Activated CD4-positive, alpha-beta T cell treated with anti-CD3 and anti-CD28 coated beads for 36 hours (primary cell): ENCODE results near the gene COA8. TPM values are rescaled to one million over a fixed set of nuclear protein-coding genes. Genes with fewer than 3 reads are reported as not detected.
A peak's percentile ranks its signal among the peaks of the same experiment; 100 is the strongest.

Experiments
- ATAC-seq: fragments of 200-7000 bp; cut with Tn5 transposase; one replicate; pipeline ENCODE4 v1.10.0; 2021; ENCODE audit warnings: mild to moderate bottlenecking, moderate library complexity
- CTCF ChIA-PET: fragments of 350-600 bp; sonication (Branson Sonifier 250); formaldehyde crosslinking; loops from one replicate; lab custom pipeline; 2021; ENCODE audit warnings: antibody characterized with exemption; lab: Charles Lee
- POLR2A ChIA-PET: fragments of 350-600 bp; sonication (Branson Sonifier 250); formaldehyde crosslinking; loops from one replicate; lab custom pipeline; 2021; ENCODE audit warnings: antibody characterized with exemption, inconsistent platforms; lab: Charles Lee
- DNase-seq: peaks from one replicate; pipeline ENCODE4 v3.0.0-alpha.2; 2020
- H3K27ac Mint-ChIP-seq: one replicate; pipeline ENCODE4 v1.8.0; 2021; ENCODE audit warnings: mixed read lengths
- H3K27me3 Mint-ChIP-seq: one replicate; pipeline ENCODE4 v1.8.0; 2021; ENCODE audit warnings: mixed read lengths
- H3K36me3 Mint-ChIP-seq: one replicate; pipeline ENCODE4 v1.8.0; 2021; ENCODE audit warnings: low read depth, mixed read lengths
- H3K4me1 Mint-ChIP-seq: one replicate; pipeline ENCODE4 v1.8.0; 2021; ENCODE audit warnings: mixed read lengths
- H3K4me3 Mint-ChIP-seq: one replicate; pipeline ENCODE4 v1.8.0; 2021; ENCODE audit warnings: mild to moderate bottlenecking, moderate library complexity, mixed read lengths
- H3K9me3 Mint-ChIP-seq: one replicate; pipeline ENCODE4 v1.8.0; 2021; ENCODE audit warnings: low read depth, mixed read lengths
- intact Hi-C, 2 experiments: fragments of 100-400 bp; cut with DNase I in 1 of 2; cut with micrococcal nuclease in 1 of 2; formaldehyde crosslinking; loops; one replicate each; pipeline versions ENCODE4 v1.14.2 to v1.15.1; 2022 to 2024; cut with DNase I, micrococcal nuclease
- total RNA-seq, 2 experiments: library from RNA; stranded (reverse); gene quantifications; one replicate each; pipeline ENCODE4 v1.2.3, GENCODE V29; 2021

The COA8 gene
- total RNA-seq, 2 experiments from 2014 or later, result 39.6 to 41.7 TPM

DNA sequence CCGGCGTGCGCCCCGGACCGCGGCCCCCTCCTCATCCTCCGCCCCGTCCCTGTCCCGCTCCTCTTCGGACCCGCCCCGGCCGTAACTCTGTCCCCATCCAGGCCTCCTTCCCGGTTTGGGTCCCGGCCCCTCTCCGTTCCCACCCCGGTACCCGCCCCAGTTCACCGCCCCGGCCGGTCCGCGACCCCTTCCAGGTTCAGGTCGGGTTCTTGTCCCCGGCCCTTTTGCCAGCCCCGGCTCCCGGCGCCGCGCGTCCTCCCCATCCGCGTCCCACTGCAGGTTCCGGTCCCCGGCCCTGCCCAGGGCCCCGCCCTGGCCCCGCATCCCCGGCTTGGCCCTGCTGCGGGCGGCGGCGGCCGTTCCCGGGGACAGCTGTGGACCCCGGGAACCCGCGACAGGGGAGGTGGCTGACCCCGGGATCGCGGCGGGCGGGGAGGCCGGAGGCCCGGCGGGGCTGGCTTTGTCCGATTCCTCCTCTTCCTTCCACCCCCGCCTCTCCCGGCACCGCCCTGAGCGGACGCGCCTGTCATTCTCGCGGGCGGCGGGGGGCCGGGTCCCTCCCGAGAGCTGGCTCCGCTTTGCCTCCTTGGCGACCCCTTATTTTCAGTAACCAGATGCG, 66.9 kb downstream of the COA8 start:
- peak; percentile 59 for ATAC-seq
- intact Hi-C loops, result loop anchor here (1.0 to 2.0 kb wide), 10 partner anchors 67 to 1861 kb away; partner anchors contain the start of genes BAG5 (in 2 of the 2), COA8 (in 2 of the 2), XRCC3 (in 2 of the 2) and ZFYVE21 (in 2 of the 2)
- H3K36me3 Mint-ChIP-seq, result peaks cover 11% of the 10 kb centered on the region
- H3K4me1 Mint-ChIP-seq, result peaks cover 35% of the 10 kb centered on the region
- ChIA-PET CTCF (no interaction called here), POLR2A (no interaction called here)
- peak overlapping the region; percentile 38 for H3K27ac Mint-ChIP-seq
- no peaks in the 10 kb centered on the region for H3K9me3 Mint-ChIP-seq
- peak overlapping the region; percentile 87 for H3K4me3 Mint-ChIP-seq
- H3K27me3 Mint-ChIP-seq, result no peaks in the 10 kb centered on the region
- DNase-seq, result peak; percentile 75

DNA sequence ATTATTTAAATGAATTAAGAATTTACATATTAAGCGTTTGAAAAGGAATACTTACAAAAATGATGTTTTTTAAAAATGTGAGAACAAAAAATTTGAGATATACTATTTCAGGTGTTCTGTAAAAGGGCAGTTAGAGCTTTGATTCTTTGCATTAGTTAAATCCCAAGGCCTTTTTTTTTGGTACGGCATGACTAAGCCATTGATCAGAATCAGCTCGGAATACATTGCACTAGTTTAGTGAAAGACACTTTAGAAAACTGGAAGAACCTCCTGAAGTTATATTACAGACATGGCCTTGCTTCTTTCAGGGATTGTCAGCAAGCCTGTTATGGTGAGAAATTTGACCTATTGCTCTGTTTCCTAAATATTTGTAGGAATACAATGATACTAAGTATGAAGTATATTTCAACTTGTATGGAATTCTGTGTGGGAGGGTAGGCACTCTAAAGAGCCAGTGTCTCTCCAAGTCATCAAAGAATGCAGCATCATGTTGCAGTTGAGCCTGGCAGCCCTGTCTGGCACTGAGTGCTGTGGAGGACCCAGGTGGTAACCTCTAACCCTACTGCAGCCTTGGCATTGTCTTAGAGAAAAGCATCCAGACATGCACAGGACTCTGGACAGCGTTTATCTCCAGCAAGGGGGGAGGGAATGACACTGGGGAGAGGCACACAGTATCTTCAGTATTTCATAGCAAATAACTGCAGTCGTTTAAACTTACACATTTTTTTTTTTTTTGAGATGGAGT, 67.8 kb downstream of the COA8 start:
- H3K4me1 Mint-ChIP-seq, result peaks cover 34% of the 10 kb centered on the region
- DNase-seq (no peak), ATAC-seq (no peak)
- POLR2A ChIA-PET, result no interaction called here
- peak overlapping the region; percentile 87 for H3K4me3 Mint-ChIP-seq
- peak overlapping the region; percentile 42 for H3K27ac Mint-ChIP-seq
- peaks cover 12% of the 10 kb centered on the region for H3K36me3 Mint-ChIP-seq
- intact Hi-C loops, result no loop called here
- no peaks in the 10 kb centered on the region for H3K9me3 Mint-ChIP-seq
- CTCF ChIA-PET, result no interaction called here
- H3K27me3 Mint-ChIP-seq, result no peaks in the 10 kb centered on the region

DNA sequence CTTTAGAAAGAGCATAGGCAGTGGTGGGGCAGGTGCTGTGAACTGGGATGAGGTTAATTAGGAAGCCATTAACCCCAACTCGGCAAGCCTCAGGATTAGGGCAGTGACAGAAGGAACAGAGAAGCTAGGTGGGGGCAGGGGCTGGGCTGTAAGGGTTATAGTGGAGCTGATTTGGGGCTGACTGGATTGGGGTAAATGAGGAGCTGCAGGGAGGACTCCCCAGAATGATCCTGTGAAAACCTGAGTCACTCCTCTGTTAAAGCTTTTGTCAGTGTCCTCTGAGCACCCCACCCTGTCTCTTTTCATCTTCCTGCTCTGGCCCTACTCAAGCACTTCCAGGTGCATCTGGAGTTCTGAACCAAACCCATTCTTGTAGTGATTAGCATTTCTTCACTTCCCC, 70.6 kb downstream of the COA8 start:
- Mint-ChIP-seq H3K27ac (no peak overlapping the region), H3K36me3 (peaks cover 24% of the 10 kb centered on the region), H3K4me1 (peaks cover 50% of the 10 kb centered on the region), H3K27me3 (no peaks in the 10 kb centered on the region), H3K9me3 (no peaks in the 10 kb centered on the region), H3K4me3 (no peak overlapping the region)
- POLR2A ChIA-PET, result no interaction called here
- CTCF ChIA-PET, result no interaction called here
- ATAC-seq, result no peak
- no peak for DNase-seq
- intact Hi-C loops, result no loop called here

DNA sequence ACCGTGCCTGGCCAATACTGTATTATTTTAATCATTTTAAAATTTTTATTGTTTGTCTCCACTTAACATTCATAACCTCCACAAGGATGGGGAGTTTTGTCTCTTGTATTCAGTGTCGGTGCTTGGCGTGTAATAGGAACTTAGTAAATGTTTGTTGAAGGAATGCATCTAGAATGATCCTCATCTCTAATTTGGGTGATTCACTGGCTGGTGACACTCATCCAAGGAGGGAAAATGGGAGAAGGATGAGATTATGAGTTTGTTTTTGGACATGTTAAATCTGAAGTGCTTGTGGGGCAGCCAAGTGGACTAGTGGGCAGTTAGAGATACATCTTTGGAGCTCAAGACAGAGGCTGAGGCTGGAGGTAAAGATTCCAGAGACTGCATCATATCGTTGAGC, 71.4 kb downstream of the COA8 start:
- CTCF ChIA-PET, result no interaction called here

DNA sequence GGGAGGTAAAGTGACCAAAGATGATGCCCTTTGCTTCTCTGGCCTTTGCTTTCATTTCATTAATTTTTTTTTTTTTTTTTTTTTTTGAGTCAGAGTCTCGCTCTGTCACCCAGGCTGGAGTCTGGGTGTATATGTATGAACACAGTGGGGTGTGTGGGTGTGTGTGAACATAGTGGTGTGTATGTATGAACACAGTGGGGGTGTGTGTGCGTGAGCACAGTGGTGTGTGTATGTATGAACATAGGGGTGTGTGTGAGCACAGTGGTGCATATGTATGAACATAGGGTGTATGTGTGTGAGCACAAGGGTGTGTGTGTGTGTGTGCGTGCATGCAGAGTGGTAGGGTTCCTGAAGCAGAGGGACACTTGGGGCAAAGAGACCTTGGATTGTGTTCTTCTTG, 75.8 kb downstream of the COA8 start:
- CTCF ChIA-PET, result no interaction called here
- intact Hi-C loops, result no loop called here
- H3K4me1 Mint-ChIP-seq, result peaks cover 48% of the 10 kb centered on the region
- H3K27ac Mint-ChIP-seq, result peak overlapping the region; percentile 34
- peaks cover 23% of the 10 kb centered on the region for H3K36me3 Mint-ChIP-seq
- ATAC-seq, result no peak
- POLR2A ChIA-PET, result no interaction called here
- no peaks in the 10 kb centered on the region for H3K27me3 Mint-ChIP-seq
- H3K4me3 Mint-ChIP-seq, result no peak overlapping the region
- DNase-seq, result no peak
- no peaks in the 10 kb centered on the region for H3K9me3 Mint-ChIP-seq

More for the DNA sequence above, 71.4 kb downstream of the COA8 start:
- Mint-ChIP-seq H3K27ac (peak overlapping the region; percentile 34), H3K36me3 (peaks cover 27% of the 10 kb centered on the region), H3K4me3 (no peak overlapping the region), H3K9me3 (no peaks in the 10 kb centered on the region), H3K4me1 (peaks cover 56% of the 10 kb centered on the region), H3K27me3 (no peaks in the 10 kb centered on the region)
- POLR2A ChIA-PET, result no interaction called here
- DNase-seq, result no peak
- no peak for ATAC-seq
- intact Hi-C loops, result no loop called here

Other genes starting within 250 kb of the COA8 start
- 100 to 1,000 TPM; 222 to 234 TPM for gene EIF5, start 228.7 kb upstream of the COA8 start, total RNA-seq
- gene MARK3, start 177.5 kb upstream of the COA8 start, total RNA-seq, result 10 to 100 TPM; 57.3 to 64.9 TPM
- gene CKB, start 40.1 kb upstream of the COA8 start, total RNA-seq, result 1 to 10 TPM; 3.4 to 4.0 TPM
- 1 to 10 TPM; 8.8 to 9.0 TPM for gene TRMT61A, start 33.8 kb upstream of the COA8 start, total RNA-seq
- gene BAG5, start 303 bp upstream of the COA8 start, total RNA-seq, result 10 to 100 TPM; 24.2 to 25.1 TPM
- gene KLC1, start 66.3 kb downstream of the COA8 start, total RNA-seq, result 100 to 1,000 TPM in 1 of 2 experiments, 10 to 100 TPM in 1; 97.4 to 113 TPM
- 10 to 100 TPM; 43.7 to 46.9 TPM for gene XRCC3, start 152.5 kb downstream of the COA8 start, total RNA-seq
- gene ZFYVE21, start 152.8 kb downstream of the COA8 start, total RNA-seq, result 10 to 100 TPM; 10.1 to 12.7 TPM